Stomach (tissue), 9 donors: Measurements from ENCODE around the gene CHD8. TPM values are rescaled to one million over a fixed set of nuclear protein-coding genes. Genes with fewer than 3 reads are reported as not detected.
"Not testable (repeated sequence)": the region's sequence is repeated elsewhere in the genome, so short reads cannot be mapped to it uniquely, and the experiment has no call there.

Source experiments
- DNase-seq, 2 donors: peaks; one replicate each; pipeline versions ENCODE4 v3.0.0 to v3.0.0-alpha.2; 2013 to 2019
- H3K27ac ChIP-seq, 5 donors: fragments of 200-600 bp in 4 of 5; sonication (generic) in 4 of 5; one replicate each; pipeline ENCODE4 v1.5.1; 2013 to 2019; ENCODE audit warnings: mild to moderate bottlenecking in 1 of 5, moderate library complexity in 1 of 5
- H3K27me3 ChIP-seq, 3 donors: fragments of 200-600 bp; sonication (generic); one replicate each; pipeline ENCODE4 v1.5.1; 2017 to 2019; ENCODE audit warnings: mixed run types in 1 of 3
- H3K36me3 ChIP-seq, 4 donors: fragments of 200-600 bp; sonication (generic); 1 replicate in 3 of 4; 2 replicates in 1 of 4; pipeline ENCODE4 v1.5.1; 2016 to 2019
- H3K4me1 ChIP-seq, 4 donors: fragments of 200-600 bp; sonication (generic); one replicate each; pipeline ENCODE4 v1.5.1; 2016 to 2019
- H3K4me3 ChIP-seq, 4 donors: fragments of 200-600 bp; sonication (generic) in 3 of 4; one replicate each; pipeline ENCODE4 v1.5.1; 2016 to 2019; ENCODE audit warnings: mild to moderate bottlenecking in 1 of 4
- H3K9me3 ChIP-seq, 4 donors: fragments of 200-600 bp; sonication (generic); one replicate each; pipeline ENCODE4 v1.5.1; 2016 to 2019
- EP300 ChIP-seq: sonication (generic); formaldehyde crosslinking; IDR thresholded peaks from one replicate; pipeline ENCODE4 v1.6.1; 2017; ENCODE audit warnings: antibody characterized with exemption
- POLR2A ChIP-seq, 4 donors: fragments of 450-650 bp; IDR thresholded peaks; one replicate each; pipeline ENCODE4 v1.6.1; 2016; ENCODE audit warnings: antibody characterized with exemption in 4 of 4, control low read depth in 2 of 4, mild to moderate bottlenecking in 1 of 4, moderate library complexity in 1 of 4
- POLR2AphosphoS5 ChIP-seq, 3 donors: sonication (generic); formaldehyde crosslinking; IDR thresholded peaks; one replicate each; pipeline ENCODE4 v1.6.1; 2016; ENCODE audit warnings: antibody characterized with exemption in 3 of 3
- WGBS, 5 donors: extraction: QIAGEN DNeasy Blood & Tissue Kit in 3 of 5; methylation state at CpG; one replicate each; pipeline versions ENCODE4 v1.1.5 to v1.1.7; 2013 to 2018; 5-methylcytosine and 5-hydroxymethylcytosine counted together
- intact Hi-C: fragments of 100-400 bp; cut with DNase I; formaldehyde crosslinking; loops from one replicate; pipeline ENCODE4 v1.15.1; 2023; ENCODE audit warnings: low total_unique reads
- polyA plus RNA-seq, 3 donors: library from polyadenylated mRNA; stranded (reverse); fragments of 200-250 nt; gene quantifications; one replicate each; pipeline ENCODE4 v1.2.3, GENCODE V29; 2013
- total RNA-seq, 5 donors: library from RNA; depleted of rRNA; stranded (reverse); fragments of >200 nt; gene quantifications; one replicate each; pipeline versions ENCODE4 v1.1.0 to v1.2.3, GENCODE V29; 2014 to 2016
- TF ChIP-seq, protein P1 (sequence below), 7 experiments: fragments of 450-650 bp in 4 of 7; fragments of 200-600 bp in 3 of 7; sonication (generic) in 3 of 7; IDR thresholded peaks; one replicate each; pipeline ENCODE4 v1.5.1; 2016 to 2019; ENCODE audit warnings: antibody characterized with exemption in 7 of 7, control low read depth in 2 of 7, mild to moderate bottlenecking in 1 of 7
- donor health status: healthy with polysubstance abuse.
- donor health status: Bipolar disorder and iron deficiency.
- donor health status: healthy.

Gene CHD8
- total and polyA plus RNA-seq, 8 donors, result 13.6 to 117 (median 42.8) TPM

DNA sequence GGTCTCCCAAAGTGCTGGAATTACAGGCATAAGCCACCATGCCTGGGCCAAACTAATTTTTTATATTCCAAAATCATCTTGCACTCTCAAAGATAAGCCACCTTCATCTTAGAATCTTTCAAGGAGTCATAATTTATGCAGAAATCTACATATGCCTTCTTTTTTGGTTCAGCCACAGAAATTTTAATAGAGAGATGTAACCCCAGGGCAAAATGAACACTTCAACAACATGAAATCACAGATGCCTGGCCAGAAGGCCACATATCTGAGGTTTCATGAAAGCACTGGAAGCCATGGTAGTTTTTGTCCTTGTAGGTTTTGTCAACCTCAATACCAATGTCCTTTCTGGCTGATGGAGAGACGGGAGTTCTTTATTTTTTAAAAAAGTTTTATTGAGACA, 81.9 kb downstream of the CHD8 start:
- Histone ChIP-seq H3K9me3 (no peaks in the 10 kb centered on the region), H3K36me3 (peaks cover 17 to 62% (median 54%) of the 10 kb centered on the region in 4 donors), H3K27me3 (no peaks in the 10 kb centered on the region), H3K27ac (no peak overlapping the region), H3K4me3 (no peak overlapping the region), H3K4me1 (no peaks in the 10 kb centered on the region)
- intact Hi-C loops, result no loop called here
- no peak for DNase-seq
- TF ChIP-seq, protein P1, sequence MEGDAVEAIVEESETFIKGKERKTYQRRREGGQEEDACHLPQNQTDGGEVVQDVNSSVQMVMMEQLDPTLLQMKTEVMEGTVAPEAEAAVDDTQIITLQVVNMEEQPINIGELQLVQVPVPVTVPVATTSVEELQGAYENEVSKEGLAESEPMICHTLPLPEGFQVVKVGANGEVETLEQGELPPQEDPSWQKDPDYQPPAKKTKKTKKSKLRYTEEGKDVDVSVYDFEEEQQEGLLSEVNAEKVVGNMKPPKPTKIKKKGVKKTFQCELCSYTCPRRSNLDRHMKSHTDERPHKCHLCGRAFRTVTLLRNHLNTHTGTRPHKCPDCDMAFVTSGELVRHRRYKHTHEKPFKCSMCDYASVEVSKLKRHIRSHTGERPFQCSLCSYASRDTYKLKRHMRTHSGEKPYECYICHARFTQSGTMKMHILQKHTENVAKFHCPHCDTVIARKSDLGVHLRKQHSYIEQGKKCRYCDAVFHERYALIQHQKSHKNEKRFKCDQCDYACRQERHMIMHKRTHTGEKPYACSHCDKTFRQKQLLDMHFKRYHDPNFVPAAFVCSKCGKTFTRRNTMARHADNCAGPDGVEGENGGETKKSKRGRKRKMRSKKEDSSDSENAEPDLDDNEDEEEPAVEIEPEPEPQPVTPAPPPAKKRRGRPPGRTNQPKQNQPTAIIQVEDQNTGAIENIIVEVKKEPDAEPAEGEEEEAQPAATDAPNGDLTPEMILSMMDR (IDR thresholded peaks at IDR 0.05), result no peak
- TF ChIP-seq EP300 (no peak), POLR2A (IDR thresholded peaks at IDR 0.05) (no peak), POLR2AphosphoS5 (IDR thresholded peaks at IDR 0.05) (no peak)
- WGBS, 5 donors, result 92 to 98% (median 95%) methylated on average over 1 of the region's 1 CpG

DNA sequence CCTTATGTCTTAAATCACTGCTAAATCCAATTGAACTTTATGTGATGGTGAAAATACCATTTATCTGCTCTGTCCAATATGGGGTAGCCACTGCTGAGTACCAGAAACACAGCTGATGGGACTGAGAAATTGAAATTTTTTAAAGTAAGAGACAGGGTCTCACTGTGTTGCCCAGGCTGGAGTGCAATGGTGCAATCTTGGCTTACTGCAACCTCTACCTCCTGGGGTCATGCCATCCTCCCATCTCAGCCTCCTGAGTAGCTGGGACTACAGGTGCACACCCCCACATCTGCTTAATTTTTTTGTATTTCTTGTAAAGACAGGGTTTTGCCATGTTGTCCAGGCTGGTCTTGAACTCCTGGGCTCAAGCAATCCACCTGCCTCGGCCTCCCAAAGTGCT, 83.1 kb downstream of the CHD8 start:
- intact Hi-C loops, result not testable (repeated sequence)
- WGBS, 5 donors, result 90 to 100% (median 96%) methylated on average over 1 of the region's 1 CpG
- H3K36me3 ChIP-seq, result peaks cover 29 to 71% (median 64%) of the 10 kb centered on the region in 4 donors

DNA sequence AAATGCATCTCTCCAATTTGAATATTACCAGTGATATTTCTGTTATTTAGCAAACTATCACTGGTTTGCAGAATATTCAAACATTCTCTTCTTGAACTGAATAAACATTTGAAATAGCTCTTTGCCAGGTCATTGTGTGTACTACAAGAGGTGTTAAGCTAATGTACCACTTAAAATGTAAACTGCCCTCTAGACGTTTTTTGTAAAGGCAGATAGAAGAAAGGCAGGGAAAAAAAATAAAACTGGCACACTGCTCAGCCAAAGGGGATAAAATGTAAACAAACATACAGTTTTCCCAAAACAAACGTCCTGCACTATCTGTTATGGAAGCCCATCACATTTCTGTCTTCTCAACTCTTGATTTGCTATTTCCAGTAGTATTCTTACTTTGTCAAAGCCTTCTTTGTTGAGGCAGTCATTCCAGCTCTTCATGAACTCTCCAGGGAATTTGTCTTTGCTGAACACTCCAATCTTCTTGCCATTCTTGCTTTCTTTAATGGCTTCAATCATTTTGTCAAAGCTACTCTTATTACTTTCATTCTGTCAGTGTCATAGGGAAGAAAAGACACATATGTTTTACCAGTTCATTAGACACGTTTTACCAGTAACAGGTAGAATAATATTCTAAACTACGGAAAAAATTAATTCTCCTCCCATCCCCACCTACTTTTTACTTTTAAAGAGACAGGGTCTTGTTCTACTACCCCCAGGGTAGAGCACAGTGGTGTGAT, 85.8 kb downstream of the CHD8 start:
- intact Hi-C loops, result no loop called here
- Histone ChIP-seq H3K4me3 (no peak overlapping the region), H3K4me1 (no peaks in the 10 kb centered on the region), H3K27ac (no peak overlapping the region), H3K27me3 (no peaks in the 10 kb centered on the region), H3K9me3 (no peaks in the 10 kb centered on the region), H3K36me3 (peaks cover 52 to 82% (median 81%) of the 10 kb centered on the region in 4 donors)
- no peak for DNase-seq
- 51 to 64% (median 61%) methylated on average over 4 of the region's 4 CpGs for WGBS, 5 donors
- TF ChIP-seq POLR2AphosphoS5 (IDR thresholded peaks at IDR 0.05), result no peak
- no peak for TF ChIP-seq POLR2A (IDR thresholded peaks at IDR 0.05)
- TF ChIP-seq, protein P1 (IDR thresholded peaks at IDR 0.05), result no peak
- no peak for TF ChIP-seq EP300

More for the DNA sequence above, 83.1 kb downstream of the CHD8 start:
- not testable (repeated sequence) for H3K27ac ChIP-seq, H3K4me1 ChIP-seq, DNase-seq, H3K27me3 ChIP-seq, H3K9me3 ChIP-seq, H3K4me3 ChIP-seq

- Histone ChIP-seq H3K36me3 (peaks cover 76 to 100% (median 100%) of the 10 kb centered on the region in 4 donors), H3K27me3 (no peaks in the 10 kb centered on the region), H3K9me3 (no peaks in the 10 kb centered on the region), H3K4me3 (no peak overlapping the region), H3K4me1 (no peaks in the 10 kb centered on the region), H3K27ac (no peak overlapping the region)
- no peak for TF ChIP-seq POLR2AphosphoS5 (IDR thresholded peaks at IDR 0.05)
- no peak for TF ChIP-seq EP300
- no peak for TF ChIP-seq POLR2A (IDR thresholded peaks at IDR 0.05)
- TF ChIP-seq, protein P1 (IDR thresholded peaks at IDR 0.05), result no peak
- 94 to 99% (median 97%) methylated on average over 6 of the region's 6 CpGs for WGBS, 5 donors
- intact Hi-C loops, result no loop called here
- no peak for DNase-seq
These were observed 88.3 kb downstream of the CHD8 start for GRCh38 chr14:21367582-21368144.

DNA sequence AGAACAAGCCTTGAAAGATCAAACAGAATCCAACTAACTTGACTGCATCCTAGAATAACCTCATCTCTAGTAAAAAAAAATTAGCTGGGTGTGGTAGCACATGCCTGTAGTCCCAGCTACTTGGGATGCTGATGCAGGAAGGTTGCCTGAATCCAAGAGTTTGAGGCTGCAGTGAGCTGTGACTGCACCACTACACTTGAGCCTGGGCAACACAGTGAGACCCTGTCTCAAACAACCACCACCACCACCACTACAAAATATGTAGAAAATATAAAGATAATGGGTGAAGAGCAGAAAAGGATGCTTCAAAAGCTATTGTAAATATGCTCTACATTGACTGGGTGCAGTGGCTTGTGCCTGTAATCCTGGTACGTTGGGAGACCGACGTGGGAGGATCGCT, 99.4 kb downstream of the CHD8 start:
- peaks cover 93 to 100% (median 100%) of the 10 kb centered on the region in 4 donors for H3K36me3 ChIP-seq
- intact Hi-C loops, result no loop called here

More for the DNA sequence above, 99.4 kb downstream of the CHD8 start:
- no peak for DNase-seq
- Histone ChIP-seq H3K4me3 (no peak overlapping the region), H3K4me1 (no peaks in the 10 kb centered on the region), H3K27ac (no peak overlapping the region), H3K9me3 (no peaks in the 10 kb centered on the region), H3K27me3 (no peaks in the 10 kb centered on the region)
- WGBS, 5 donors, result 93 to 99% (median 97%) methylated on average over 4 of the region's 4 CpGs
- TF ChIP-seq EP300, result no peak
- no peak for TF ChIP-seq POLR2A (IDR thresholded peaks at IDR 0.05)
- no peak for TF ChIP-seq POLR2AphosphoS5 (IDR thresholded peaks at IDR 0.05)
- TF ChIP-seq, protein P1 (IDR thresholded peaks at IDR 0.05), result no peak
